Epidermal melanocyte (primary cell): ENCODE results near the gene ZNF746.

ENCODE experiments used
- DNase-seq: peaks from one replicate; pipeline ENCODE4 v3.0.0; 2011; ENCODE audit warnings: low spot score; ENCODE audit not compliant: insufficient read length

ZNF746 gene

DNA sequence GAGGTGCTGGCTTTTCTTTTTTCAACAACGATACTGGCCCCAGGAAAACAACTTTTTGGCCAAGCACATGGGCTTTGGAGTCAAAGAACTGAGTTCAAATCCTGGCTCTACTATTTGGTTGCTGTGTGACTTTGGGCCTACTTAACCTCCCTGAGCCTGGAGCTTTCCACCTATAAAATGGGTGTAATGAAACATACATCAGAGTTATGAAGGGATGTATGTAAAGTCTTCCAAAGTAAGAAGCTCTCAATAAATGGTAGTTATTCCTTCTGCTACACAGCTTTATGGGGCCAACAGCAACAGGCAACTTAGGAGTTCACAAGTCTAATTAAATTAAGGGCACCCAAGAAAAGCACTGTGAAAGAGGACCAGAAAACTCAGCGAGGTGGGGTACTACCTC lies 69.7 kb downstream of the ZNF746 start:
- no peak for DNase-seq

GRCh38 chr7:149427096-149427680 lies 70.4 kb downstream of the ZNF746 start:
- no peak for DNase-seq

- DNase-seq = no peak
These were observed 74.0 kb downstream of the ZNF746 start for GRCh38 chr7:149423449-149424110.

DNA sequence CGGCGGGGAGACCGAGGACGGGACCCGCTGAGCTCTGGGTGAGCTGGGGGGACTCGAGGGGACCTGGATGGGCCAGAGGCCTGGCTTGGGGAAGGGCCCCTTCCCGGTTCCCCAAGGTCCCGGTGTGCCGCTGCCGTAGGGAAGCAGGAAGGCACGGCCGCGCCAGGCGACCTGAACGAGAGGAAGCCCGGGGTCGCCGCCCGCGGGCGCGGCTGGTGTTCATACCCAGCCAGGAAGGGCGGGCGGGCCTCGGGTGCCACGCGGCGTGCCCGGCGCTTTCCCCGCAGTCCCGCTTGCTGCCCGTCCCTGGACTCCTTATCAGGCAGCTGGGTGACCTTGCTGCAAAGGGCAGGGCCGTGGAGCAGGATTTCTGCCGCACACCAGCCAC lies 74.7 kb downstream of the ZNF746 start:
- no peak for DNase-seq
